CD4-positive, alpha-beta T cell (primary cell): Measurements from ENCODE around the gene INVS. TPM values are rescaled to one million over a fixed set of nuclear protein-coding genes. Genes with fewer than 3 reads are reported as not detected.

Experiments
- ATAC-seq: fragments of 200-7000 bp; cut with Tn5 transposase; one replicate; pipeline ENCODE4 v1.10.0; 2022; ENCODE audit warnings: mild to moderate bottlenecking; ENCODE audit not compliant: poor library complexity
- CTCF ChIA-PET: fragments of 350-600 bp; sonication (Branson Sonifier 250); formaldehyde crosslinking; loops from one replicate; lab custom pipeline; 2021; ENCODE audit warnings: antibody characterized with exemption, inconsistent platforms; lab: Charles Lee
- POLR2A ChIA-PET: fragments of 350-600 bp; sonication (Branson Sonifier 250); formaldehyde crosslinking; loops from one replicate; lab custom pipeline; 2021; ENCODE audit warnings: antibody characterized with exemption, inconsistent platforms; lab: Charles Lee
- DNase-seq, 14 experiments: peaks; one replicate each; pipeline ENCODE4 v3.0.0-alpha.2; 2013 to 2020; ENCODE audit warnings: mixed read lengths in 2 of 14
- H3K27ac ChIP-seq, 2 donors: one replicate each; pipeline versions ENCODE4 v1.5.1 to v1.7.0; 2013; ENCODE audit warnings: low read length in 2 of 2, low read depth in 1 of 2, mild to moderate bottlenecking in 1 of 2
- H3K27me3 ChIP-seq, 2 experiments: 1 replicate in 1 of 2; 2 replicates in 1 of 2; pipeline versions ENCODE4 v1.6.1 to v1.7.0; 2013; ENCODE audit warnings: low read length in 2 of 2, control low read depth in 1 of 2, mild to moderate bottlenecking in 1 of 2, moderate library complexity in 1 of 2; ENCODE audit not compliant: insufficient read depth in 2 of 2, control insufficient read depth in 1 of 2
- H3K36me3 ChIP-seq: one replicate; pipeline ENCODE4 v1.6.1; 2013; ENCODE audit warnings: low read length, control low read depth; ENCODE audit not compliant: insufficient read depth
- H3K4me1 ChIP-seq: one replicate; pipeline ENCODE4 v1.6.1; 2013; ENCODE audit warnings: low read length, control low read depth; ENCODE audit not compliant: insufficient read depth
- H3K4me3 ChIP-seq: one replicate; pipeline ENCODE4 v1.5.1; 2013; ENCODE audit warnings: mild to moderate bottlenecking, low read length, moderate library complexity
- H3K9me3 ChIP-seq, 2 experiments: 1 replicate in 1 of 2; 2 replicates in 1 of 2; pipeline versions ENCODE4 v1.6.1 to v1.7.0; 2013; ENCODE audit warnings: low read length in 2 of 2, mild to moderate bottlenecking in 2 of 2, control low read depth in 1 of 2, moderate library complexity in 1 of 2; ENCODE audit not compliant: control insufficient read depth in 1 of 2, insufficient read depth in 1 of 2
- H3K27ac Mint-ChIP-seq: one replicate; pipeline ENCODE4 v1.8.0; 2020; ENCODE audit warnings: mixed read lengths
- H3K27me3 Mint-ChIP-seq: one replicate; pipeline ENCODE4 v1.8.0; 2021; ENCODE audit warnings: mixed read lengths
- H3K36me3 Mint-ChIP-seq: one replicate; pipeline ENCODE4 v1.8.0; 2021; ENCODE audit warnings: low read depth, mixed read lengths
- H3K4me1 Mint-ChIP-seq: one replicate; pipeline ENCODE4 v1.8.0; 2021; ENCODE audit warnings: low read depth, mixed read lengths
- H3K4me3 Mint-ChIP-seq: one replicate; pipeline ENCODE4 v1.8.0; 2020; ENCODE audit warnings: mild to moderate bottlenecking, mixed read lengths
- H3K9me3 Mint-ChIP-seq: one replicate; pipeline ENCODE4 v1.8.0; 2020; ENCODE audit warnings: mixed read lengths
- CTCF ChIP-seq: fragments of 200-600 bp; IDR thresholded peaks from one replicate; pipeline ENCODE4 v1.8.0; 2022; ENCODE audit warnings: antibody characterized with exemption, mild to moderate bottlenecking
- intact Hi-C, 2 experiments: fragments of 100-400 bp; cut with DNase I in 1 of 2; cut with micrococcal nuclease in 1 of 2; formaldehyde crosslinking; loops; one replicate each; pipeline versions ENCODE4 v1.15.1 to v1.9.0; 2023 to 2025; cut with DNase I, micrococcal nuclease
- total RNA-seq, 174 experiments: library from RNA in 2 of 174; stranded (reverse) in 2 of 174; gene quantifications; one replicate each; pipeline ENCODE4 v1.2.3 and lab custom pipeline; 2021 to 2026

INVS gene
- total RNA-seq, 2 experiments from 2014 or later = 13.6 to 14.3 TPM

GRCh38 chr9:100052375-100052774 is 46.7 kb upstream of the INVS start:
- H3K4me3 ChIP-seq = no peak overlapping the region
- no peak overlapping the region for H3K27ac ChIP-seq
- Mint-ChIP-seq H3K27ac (no peak overlapping the region), H3K36me3 (peaks cover 77% of the 10 kb centered on the region), H3K4me1 (peaks cover 6% of the 10 kb centered on the region), H3K4me3 (no peak overlapping the region), H3K9me3 (no peaks in the 10 kb centered on the region), H3K27me3 (no peaks in the 10 kb centered on the region)
- CTCF ChIA-PET = no interaction called here
- H3K9me3 ChIP-seq = no peaks in the 10 kb centered on the region
- DNase-seq = no peak
- no peaks in the 10 kb centered on the region for H3K4me1 ChIP-seq
- intact Hi-C loops = no loop called here
- no peak for TF ChIP-seq CTCF
- H3K36me3 ChIP-seq = peaks cover 29% of the 10 kb centered on the region
- POLR2A ChIA-PET = no interaction called here
- no peaks in the 10 kb centered on the region for H3K27me3 ChIP-seq
- ATAC-seq = no peak

- no peak for DNase-seq
- Histone ChIP-seq H3K27me3 (no peaks in the 10 kb centered on the region), H3K9me3 (no peaks in the 10 kb centered on the region), H3K36me3 (peaks cover 40% of the 10 kb centered on the region), H3K4me3 (no peak overlapping the region), H3K27ac (no peak overlapping the region), H3K4me1 (no peaks in the 10 kb centered on the region)
- Mint-ChIP-seq H3K4me3 (no peak overlapping the region), H3K27me3 (no peaks in the 10 kb centered on the region), H3K9me3 (no peaks in the 10 kb centered on the region), H3K4me1 (no peaks in the 10 kb centered on the region), H3K36me3 (peaks cover 65% of the 10 kb centered on the region), H3K27ac (no peak overlapping the region)
- ChIA-PET POLR2A (no interaction called here), CTCF (no interaction called here)
- TF ChIP-seq CTCF = no peak
- intact Hi-C loops = no loop called here
- no peak for ATAC-seq
These were observed 42.5 kb upstream of the INVS start for GRCh38 chr9:100056561-100056960.

DNA sequence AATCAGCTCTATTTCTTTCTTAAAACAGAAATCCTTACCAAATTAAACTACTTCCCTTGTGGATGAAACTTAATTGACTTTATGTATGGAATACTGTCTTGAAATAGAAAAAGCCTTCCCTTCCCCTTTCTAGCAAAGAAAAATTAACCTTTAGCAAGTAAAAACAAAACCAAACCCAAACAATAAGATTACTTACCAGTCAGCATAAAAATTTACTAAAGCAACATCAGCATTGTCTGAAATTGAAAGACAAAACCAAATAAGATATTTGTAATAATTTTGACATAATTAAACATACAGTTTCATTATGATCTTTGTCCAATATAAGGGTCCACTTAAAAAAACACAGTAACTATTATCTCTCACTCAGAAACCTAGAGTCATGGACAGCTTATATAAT is 41.4 kb upstream of the INVS start:
- Histone ChIP-seq H3K4me3 (no peak overlapping the region), H3K27me3 (no peaks in the 10 kb centered on the region), H3K27ac (no peak overlapping the region), H3K9me3 (no peaks in the 10 kb centered on the region), H3K36me3 (peaks cover 31% of the 10 kb centered on the region), H3K4me1 (no peaks in the 10 kb centered on the region)
- peaks cover 63% of the 10 kb centered on the region for H3K36me3 Mint-ChIP-seq
- no peak for TF ChIP-seq CTCF
- no peak overlapping the region for H3K4me3 Mint-ChIP-seq
- H3K9me3 Mint-ChIP-seq = no peaks in the 10 kb centered on the region
- ATAC-seq (no peak), DNase-seq (no peak)
- ChIA-PET POLR2A (no interaction called here), CTCF (no interaction called here)
- no peak overlapping the region for H3K27ac Mint-ChIP-seq
- intact Hi-C loops = no loop called here
- H3K27me3 Mint-ChIP-seq = no peaks in the 10 kb centered on the region
- peaks cover 7% of the 10 kb centered on the region for H3K4me1 Mint-ChIP-seq
